ENCODE measurements around the gene DR1. TPM values are rescaled to one million over a fixed set of nuclear protein-coding genes. Genes with fewer than 3 reads are reported as not detected.

DR1 gene
- total and polyA plus RNA-seq, 2 of the 4 experiments (the other 2 are of a cell fraction), result 27.1 to 39.4 TPM

DNA sequence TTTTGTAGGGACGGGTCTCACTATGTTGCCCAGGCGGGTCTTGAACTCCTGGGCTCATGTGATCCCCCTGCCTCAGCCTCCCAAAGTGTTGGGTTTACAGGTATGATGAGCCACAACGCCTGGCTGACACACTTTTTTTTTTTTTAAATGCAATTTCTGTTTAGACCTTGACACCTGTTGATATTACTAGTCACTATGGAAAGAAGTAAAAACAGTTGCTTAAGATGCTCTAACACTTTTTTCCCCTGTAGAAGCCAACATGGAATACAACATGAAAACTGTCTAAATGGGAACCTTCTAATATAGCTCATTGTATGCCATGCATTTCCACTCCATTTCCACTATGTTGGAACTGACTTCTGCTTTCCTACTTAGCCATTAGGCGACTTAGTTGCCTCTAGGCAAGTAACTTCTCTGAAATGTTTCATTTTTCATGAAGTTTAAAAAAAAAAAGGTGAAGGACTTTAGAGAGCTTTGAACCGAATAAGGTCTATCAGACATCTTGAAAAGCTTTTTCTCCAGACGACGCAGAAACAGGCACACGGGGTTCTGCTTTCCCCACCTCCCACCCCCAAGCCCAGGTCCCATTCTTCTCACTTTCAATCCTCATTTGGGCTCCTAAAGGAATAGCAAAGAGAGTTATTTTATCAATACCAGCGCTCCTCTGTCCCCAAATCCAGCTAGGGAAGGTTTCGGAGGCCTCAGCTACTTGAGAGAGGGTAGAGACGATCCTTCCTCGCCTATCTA is 648 bp upstream of the DR1 start (continued):
- TF ChIP-seq SMC3 (IDR thresholded peaks at IDR 0.05; ENCODE audit: low read depth, low read length) (no peak), MXI1 (IDR thresholded peaks at IDR 0.05; ENCODE audit: borderline replicate concordance, low read depth, low read length) (no peak)

GRCh38 chr1:93346421-93346993 is 800 bp downstream of the DR1 start:
- Histone ChIP-seq H2AK5ac (ENCODE audit: low read depth, low read length) (peak overlapping the region; percentile 54), H4K20me1 (ENCODE audit: insufficient read depth, low read length) (peaks cover 31% of the 10 kb centered on the region), H3K9me3 (ENCODE audit: control insufficient read depth, insufficient read depth, low read length) (no peaks in the 10 kb centered on the region), H2AFZ (replicated peaks; ENCODE audit: low read length, poor library complexity) (peak overlapping the region; percentile 90), H3K79me1 (ENCODE audit: low read depth in 1 of 2, low read length in 2 of 2) (peaks cover 11 to 36% of the 10 kb centered on the region in 2 experiments; a peak in 3 of 4 replicates), H3K4me3 (ENCODE audit: insufficient read depth, low read depth, low read length) (peak overlapping the region; percentile 83), H3K9me1 (ENCODE audit: insufficient read depth, low read length) (peaks cover 5% of the 10 kb centered on the region), H3K18ac (ENCODE audit: low read depth, low read length) (no peak overlapping the region), H2BK20ac (ENCODE audit: low read depth, low read length) (no peak overlapping the region), H3K9ac (ENCODE audit: low read depth, low read length) (peak overlapping the region; percentile 86), H3K4me2 (ENCODE audit: low read depth, low read length) (peak overlapping the region; percentile 82), H3K23ac (ENCODE audit: low read depth, low read length) (peak overlapping the region; percentile 94), H2BK5ac (ENCODE audit: low read depth, low read length, poor library complexity, severe bottlenecking) (peak overlapping the region; percentile 91), H3K14ac (replicated peaks; ENCODE audit: low read depth, low read length) (peak overlapping the region; percentile 69), H2BK120ac (ENCODE audit: low read depth, low read length) (no peak overlapping the region), H4K8ac (ENCODE audit: low read depth in 2 of 2, low read length in 2 of 2) (peak overlapping the region; percentile 42 to 94; a peak in 3 of 4 replicates), H3K27ac (ENCODE audit: insufficient read depth, low read length) (peak overlapping the region; percentile 93), H4K5ac (ENCODE audit: low read depth, low read length) (peak overlapping the region; percentile 19), H3K4ac (ENCODE audit: low read depth, low read length) (peak overlapping the region; percentile 54), H3K4me1 (ENCODE audit: control insufficient read depth, insufficient read depth, low read length) (0 out of 2 replicates have a peak, but pooled peaks cover 1% of the 10 kb centered on the region), H4K91ac (ENCODE audit: insufficient read depth, low read depth, low read length) (peak overlapping the region; percentile 60), H2BK15ac (ENCODE audit: low read depth, low read length) (no peak overlapping the region), H3K27me3 (ENCODE audit: control insufficient read depth, insufficient read depth, low read length) (no peaks in the 10 kb centered on the region), H3K56ac (ENCODE audit: extremely low read depth, insufficient read depth, low read length) (peak overlapping the region; percentile 87), H3K36me3 (ENCODE audit: control insufficient read depth, insufficient read depth, low read length) (no peaks in the 10 kb centered on the region), H2AK9ac (replicated peaks; ENCODE audit: low read depth, low read length, poor library complexity) (peak overlapping the region; percentile 97)
- DNase-seq (peak; percentile 21), ATAC-seq (ENCODE audit: low read depth) (peak; percentile 6; the same call in 1 of the 2 replicates)
- BruUV-seq (replicated peaks), result no TSS peak
- in situ Hi-C loops (cut with MboI; ENCODE audit: low sequenced_read_pairs), result no loop called here
- dilution Hi-C loops (cut with HindIII; ENCODE audit: low sequenced_read_pairs, unreplicated experiment), result no loop called here
- TF ChIP-seq ELK1 (IDR thresholded peaks at IDR 0.05; ENCODE audit: borderline replicate concordance, low read depth, low read length) (no peak), MXI1 (IDR thresholded peaks at IDR 0.05; ENCODE audit: borderline replicate concordance, low read depth, low read length) (peak; percentile 8; the same call in 1 of the 2 replicates)
- 0% methylated on average over 1 of the region's 22 CpGs; no CpG with 5 or more reads in 1 of the 2 experiments for WGBS, 2 experiments (ENCODE audit: extremely low coverage in 2 of 2, insufficient read length in 1 of 2)
- intact Hi-C loops (cut with micrococcal nuclease), result loop anchor here (5.0 kb wide), 1 partner anchor 501 kb away; no protein-coding TSS in a partner anchor
- ChIA-PET CTCF (no interaction called here), POLR2A (ENCODE audit: unreplicated experiment) (no interaction called here)
